Testis (tissue), 2 donors: Measurements from ENCODE around the gene DIPK1C.

Experiments
- CTCF ChIP-seq, 3 experiments: fragments of 450-650 bp in 2 of 3; fragments of 200-600 bp in 1 of 3; sonication (generic) in 1 of 3; IDR thresholded peaks; one replicate each; pipeline ENCODE4 v1.5.1; 2016 to 2019; ENCODE audit warnings: antibody characterized with exemption in 3 of 3, mild to moderate bottlenecking in 2 of 3, moderate library complexity in 1 of 3
- POLR2A ChIP-seq: fragments of 450-650 bp; IDR thresholded peaks from one replicate; pipeline ENCODE4 v1.6.1; 2017; ENCODE audit warnings: antibody characterized with exemption, mild to moderate bottlenecking, moderate library complexity

- no peak for TF ChIP-seq CTCF (IDR thresholded peaks at IDR 0.05)
- no peak for TF ChIP-seq POLR2A
These were observed 49.5 kb upstream of the DIPK1C start for GRCh38 chr18:74506448-74507084.
